DOHH2 (cell line): Measurements from ENCODE around the gene PAK1.

Experiments used
- H3F3A ChIP-seq: fragments of 200-600 bp; sonication (generic), shearing (Covaris generic); 2 replicates; pipeline ENCODE4 v1.6.0; 2016; ENCODE audit warnings: antibody characterized with exemption, mild to moderate bottlenecking; ENCODE audit not compliant: control insufficient read depth, insufficient read depth
- H3K27ac ChIP-seq: fragments of 200-600 bp; sonication (generic); 2 replicates; pipeline ENCODE4 v1.5.1; 2014; ENCODE audit warnings: low read depth, mild to moderate bottlenecking, low read length, moderate library complexity
- H3K27me3 ChIP-seq: fragments of 200-600 bp; sonication (generic); 2 replicates; pipeline ENCODE4 v1.6.1; 2014; ENCODE audit warnings: mild to moderate bottlenecking, low read length, mixed read lengths; ENCODE audit not compliant: control insufficient read depth
- H3K36me3 ChIP-seq: fragments of 200-600 bp; sonication (generic); 2 replicates; pipeline ENCODE4 v1.6.1; 2014; ENCODE audit warnings: mild to moderate bottlenecking, low read length, moderate library complexity, mixed read lengths; ENCODE audit not compliant: control insufficient read depth
- H3K4me1 ChIP-seq: fragments of 200-600 bp; sonication (generic); 2 replicates; pipeline ENCODE4 v1.6.1; 2014; ENCODE audit warnings: mild to moderate bottlenecking, low read length, mixed read lengths; ENCODE audit not compliant: control insufficient read depth
- H3K4me2 ChIP-seq: fragments of 200-600 bp; sonication (generic); 2 replicates; pipeline ENCODE4 v1.6.0; 2014; ENCODE audit warnings: mild to moderate bottlenecking, low read length, moderate library complexity
- H3K4me3 ChIP-seq: fragments of 200-600 bp; sonication (generic); 2 replicates; pipeline ENCODE4 v1.5.1; 2014; ENCODE audit warnings: mild to moderate bottlenecking, low read length, mixed read lengths
- H3K79me2 ChIP-seq: fragments of 200-600 bp; sonication (generic); 2 replicates; pipeline ENCODE4 v1.6.1; 2014; ENCODE audit warnings: mild to moderate bottlenecking, low read length, mixed read lengths; ENCODE audit not compliant: control insufficient read depth
- H3K9me2 ChIP-seq: fragments of 200-600 bp; sonication (generic); replicated peaks from 2 replicates; pipeline ENCODE4 v1.6.1; 2014; ENCODE audit warnings: mild to moderate bottlenecking, low read length, mixed read lengths; ENCODE audit not compliant: control insufficient read depth
- H3K9me3 ChIP-seq: fragments of 200-600 bp; sonication (generic); 2 replicates; pipeline ENCODE4 v1.6.1; 2014; ENCODE audit warnings: antibody characterized with exemption, low read length, mixed read lengths; ENCODE audit not compliant: control insufficient read depth, insufficient read depth
- H4K20me1 ChIP-seq: fragments of 200-600 bp; sonication (generic); 2 replicates; pipeline ENCODE4 v1.6.0; 2014; ENCODE audit warnings: low read depth, mild to moderate bottlenecking, antibody characterized with exemption, low read length, moderate library complexity; ENCODE audit not compliant: control insufficient read depth, insufficient read depth
- CTCF ChIP-seq: fragments of 200-600 bp; sonication (generic); IDR thresholded peaks from one replicate; pipeline ENCODE4 v1.5.1; 2014; ENCODE audit warnings: antibody characterized with exemption, mild to moderate bottlenecking, low read depth, low read length; ENCODE audit not compliant: poor library complexity, severe bottlenecking
- EZH2phosphoT487 ChIP-seq: fragments of 200-600 bp; sonication (generic); IDR thresholded peaks from 2 replicates; pipeline ENCODE4 v1.6.1; 2017; ENCODE audit warnings: borderline replicate concordance, mild to moderate bottlenecking, antibody characterized with exemption, low read length, moderate library complexity, mixed read lengths

PAK1 gene

GRCh38 chr11:77289737-77290136, 184.2 kb downstream of the PAK1 start:
- TF ChIP-seq CTCF, result no peak
- H3K4me3 ChIP-seq, result no peak overlapping the region
- no peaks in the 10 kb centered on the region for H3K4me1 ChIP-seq
- H3K4me2 ChIP-seq, result no peak overlapping the region
- no peaks in the 10 kb centered on the region for H3K36me3 ChIP-seq
- H3K27me3 ChIP-seq, result peaks cover 17% of the 10 kb centered on the region
- no peaks in the 10 kb centered on the region for H3K79me2 ChIP-seq
- H3K9me3 ChIP-seq, result no peaks in the 10 kb centered on the region
- H3F3A ChIP-seq, result no peaks in the 10 kb centered on the region
- H3K27ac ChIP-seq, result no peak overlapping the region
- no peaks in the 10 kb centered on the region for H3K9me2 ChIP-seq
- H4K20me1 ChIP-seq, result no peaks in the 10 kb centered on the region

GRCh38 chr11:77287615-77288273, 186.2 kb downstream of the PAK1 start:
- Histone ChIP-seq H4K20me1 (no peaks in the 10 kb centered on the region), H3K27me3 (peaks cover 15% of the 10 kb centered on the region), H3K27ac (no peak overlapping the region), H3K4me3 (no peak overlapping the region), H3K4me2 (no peak overlapping the region), H3K9me2 (no peaks in the 10 kb centered on the region), H3K4me1 (no peaks in the 10 kb centered on the region), H3K36me3 (no peaks in the 10 kb centered on the region), H3F3A (no peaks in the 10 kb centered on the region), H3K9me3 (no peaks in the 10 kb centered on the region), H3K79me2 (no peaks in the 10 kb centered on the region)
- TF ChIP-seq CTCF (no peak), EZH2phosphoT487 (no peak)

GRCh38 chr11:77287136-77287535, 186.8 kb downstream of the PAK1 start:
- Histone ChIP-seq H3K4me1 (no peaks in the 10 kb centered on the region), H3K36me3 (no peaks in the 10 kb centered on the region), H3K9me3 (no peaks in the 10 kb centered on the region), H3K9me2 (no peaks in the 10 kb centered on the region), H4K20me1 (no peaks in the 10 kb centered on the region), H3K4me2 (no peak overlapping the region), H3K4me3 (no peak overlapping the region), H3K79me2 (no peaks in the 10 kb centered on the region), H3K27me3 (peaks cover 15% of the 10 kb centered on the region), H3K27ac (no peak overlapping the region), H3F3A (no peaks in the 10 kb centered on the region)
- TF ChIP-seq CTCF, result no peak
- TF ChIP-seq EZH2phosphoT487, result no peak
